AG09319 (cell line): Measurements from ENCODE around the gene CDK5R2.

Source experiments
- DNase-seq: peaks from one replicate; pipeline ENCODE4 v3.0.0-alpha.2; 2010; ENCODE audit warnings: low read depth; ENCODE audit errors: extremely low read depth
- CTCF ChIP-seq: IDR thresholded peaks from 2 replicates; pipeline ENCODE4 v1.5.1; 2011; ENCODE audit warnings: low read depth, mild to moderate bottlenecking, inconsistent platforms, low read length, moderate library complexity

CDK5R2 gene

GRCh38 chr2:219010873-219011272 is 51.4 kb downstream of the CDK5R2 start:
- no peak for DNase-seq
- TF ChIP-seq CTCF = no peak
